Heart left ventricle (tissue), 13 donors: ENCODE results near the gene PLEKHA6.

Source experiments
- CTCF ChIP-seq, 12 donors: fragments of 200-600 bp; sonication (generic) in 4 of 12; IDR thresholded peaks; one replicate each; pipeline versions ENCODE4 v1.5.0 to v1.8.0; 2018 to 2022; ENCODE audit warnings: antibody characterized with exemption in 12 of 12, mild to moderate bottlenecking in 5 of 12
- POLR2A ChIP-seq, 2 donors: fragments of 450-650 bp; IDR thresholded peaks; one replicate each; pipeline ENCODE4 v1.6.1; 2017; ENCODE audit warnings: antibody characterized with exemption in 2 of 2, mild to moderate bottlenecking in 2 of 2, moderate library complexity in 2 of 2
- donor health status: ischemic (EF 13 %, LVEDD 7.1; RV severe dilation, severe dysfunction).
- donor health status: DM: no; HTN: yes; CAD: no.
- donor health status: DM: no; HTN: no; CAD: no.
- donor health status: ischemic (EF 25% LVEDD 6.9; RV normal size, moderate dysfunction).
- donor health status: ischemic (EF 25% LVEDD 5.7; RV mildly dilated, moderate dysfunction).
- donor health status: ischemic (EF 35%, LVEDD 5.7; RV mildly dilated, moderate dysfunction).
- donor health status: nonischemic (EF 11% LVEDD 7.7; RV severe dilation, severe dysfunction).
- donor health status: DM: yes; HTN: yes; CAD: no.
- donor health status: PGD.
- donor health status: ischemic (EF 29% LVEDD 5.4; RV normal size, mild dysfunction).
- donor health status: nonischemic (EF 23%, LVEDD 6.1; RV moderate dilation, normal function).

GRCh38 chr1:204174958-204175357 lies 184.8 kb downstream of the PLEKHA6 start:
- no peak for TF ChIP-seq POLR2A (IDR thresholded peaks at IDR 0.05)
- no peak for TF ChIP-seq CTCF (IDR thresholded peaks at IDR 0.05)
